HUES64 (cell line): Measurements from ENCODE around the gene STAC2. TPM values are rescaled to one million over a fixed set of nuclear protein-coding genes. Genes with fewer than 3 reads are reported as not detected.
"Not testable (repeated sequence)": the region's sequence is repeated elsewhere in the genome, so short reads cannot be mapped to it uniquely, and the experiment has no call there.

Experiments used
- H3K27ac ChIP-seq: 2 replicates; pipeline ENCODE4 v1.7.0; 2013; ENCODE audit warnings: low read depth, low read length, inconsistent platforms
- H3K27me3 ChIP-seq: 2 replicates; pipeline ENCODE4 v1.6.1; 2013; ENCODE audit warnings: mild to moderate bottlenecking, low read length; ENCODE audit not compliant: insufficient read depth
- H3K36me3 ChIP-seq: 2 replicates; pipeline ENCODE4 v1.6.1; 2013; ENCODE audit warnings: mild to moderate bottlenecking, low read length; ENCODE audit not compliant: insufficient read depth
- H3K4me1 ChIP-seq: 2 replicates; pipeline ENCODE4 v1.6.1; 2013; ENCODE audit warnings: mild to moderate bottlenecking, low read length, moderate library complexity; ENCODE audit not compliant: insufficient read depth
- H3K4me3 ChIP-seq: 2 replicates; pipeline ENCODE4 v1.5.1; 2013; ENCODE audit warnings: mild to moderate bottlenecking, low read length, moderate library complexity
- H3K9ac ChIP-seq: 2 replicates; pipeline ENCODE4 v1.6.1; 2013; ENCODE audit warnings: mild to moderate bottlenecking, low read depth, low read length
- H3K9me3 ChIP-seq: 2 replicates; pipeline ENCODE4 v1.6.1; 2013; ENCODE audit warnings: low read depth, low read length; ENCODE audit not compliant: insufficient read depth
- WGBS: fragments of 150-250, 120-280 bp; methylation state at CpG from one replicate; pipeline ENCODE4 v1.1.7; 2013; ENCODE audit warnings: missing lambda C conversion rate; 5-methylcytosine and 5-hydroxymethylcytosine counted together
- polyA plus RNA-seq, 2 experiments: library from polyadenylated mRNA; stranded (reverse); fragments of 50-300 nt; gene quantifications; one replicate each; pipeline ENCODE4 v1.2.3, GENCODE V29; 2013

Gene STAC2, protein sequence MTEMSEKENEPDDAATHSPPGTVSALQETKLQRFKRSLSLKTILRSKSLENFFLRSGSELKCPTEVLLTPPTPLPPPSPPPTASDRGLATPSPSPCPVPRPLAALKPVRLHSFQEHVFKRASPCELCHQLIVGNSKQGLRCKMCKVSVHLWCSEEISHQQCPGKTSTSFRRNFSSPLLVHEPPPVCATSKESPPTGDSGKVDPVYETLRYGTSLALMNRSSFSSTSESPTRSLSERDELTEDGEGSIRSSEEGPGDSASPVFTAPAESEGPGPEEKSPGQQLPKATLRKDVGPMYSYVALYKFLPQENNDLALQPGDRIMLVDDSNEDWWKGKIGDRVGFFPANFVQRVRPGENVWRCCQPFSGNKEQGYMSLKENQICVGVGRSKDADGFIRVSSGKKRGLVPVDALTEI
- polyA plus RNA-seq (2013, experiment 1 of 2), result 1.1 TPM
- 1.4 TPM for polyA plus RNA-seq (2013, experiment 2 of 2)

DNA sequence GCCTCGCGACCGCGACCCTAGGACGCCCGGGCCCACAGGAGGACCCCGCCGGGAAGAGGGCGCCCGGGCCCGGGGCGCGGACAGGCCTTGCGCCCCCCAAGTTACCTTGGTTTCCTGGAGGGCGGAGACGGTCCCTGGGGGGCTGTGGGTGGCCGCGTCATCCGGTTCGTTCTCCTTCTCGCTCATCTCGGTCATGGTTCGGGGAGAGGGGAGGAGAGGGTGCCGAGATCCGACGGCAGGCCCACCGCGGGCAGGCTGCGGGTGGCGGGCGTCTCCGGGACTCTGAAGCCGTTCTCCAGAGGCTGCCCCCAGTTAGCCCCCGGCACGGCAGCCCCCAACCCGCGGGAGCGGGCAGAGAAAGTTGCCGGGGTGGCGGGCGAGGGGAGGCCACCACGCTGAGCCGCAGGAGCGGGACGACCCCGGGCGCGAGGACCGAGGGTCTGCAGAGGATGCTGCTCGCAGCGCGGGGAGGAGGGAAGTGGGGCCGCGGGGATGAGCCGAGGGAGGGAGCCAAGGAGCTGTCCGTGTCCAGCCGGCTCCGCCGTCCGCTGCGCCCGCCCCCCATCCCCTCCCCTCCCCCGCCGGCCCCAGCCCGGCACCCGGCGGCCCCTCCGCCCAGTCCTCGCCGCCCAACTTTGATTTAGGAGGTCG, at the start of gene STAC2:
TSS of gene STAC2 (minus strand) at position 638 of the 651 bp plus-strand sequence. CDS start at position 195, 443 bp downstream.
- no peak within 1 kb of the TSS for H3K27ac ChIP-seq
- peaks cover 57% of the 10 kb centered on the region for H3K27me3 ChIP-seq
- WGBS, result 1% methylated on average over 62 of the region's 71 CpGs

GRCh38 chr17:39271546-39271945, 45.8 kb upstream of the STAC2 start:
- Histone ChIP-seq H3K4me3 (no peak overlapping the region), H3K27ac (no peak overlapping the region), H3K4me1 (no peaks in the 10 kb centered on the region), H3K9me3 (no peaks in the 10 kb centered on the region), H3K27me3 (no peaks in the 10 kb centered on the region), H3K36me3 (peaks cover 15% of the 10 kb centered on the region), H3K9ac (no peak overlapping the region)
- 90% methylated on average over 2 of the region's 3 CpGs for WGBS

More for the DNA sequence above, at the start of gene STAC2:
- no peaks in the 10 kb centered on the region for H3K9me3 ChIP-seq
- H3K4me1 ChIP-seq, result peaks cover 6% of the 10 kb centered on the region
- peak within 1 kb of the TSS; percentile 47 for H3K4me3 ChIP-seq
- no peaks in the 10 kb centered on the region for H3K36me3 ChIP-seq
- H3K9ac ChIP-seq, result no peak within 1 kb of the TSS

DNA sequence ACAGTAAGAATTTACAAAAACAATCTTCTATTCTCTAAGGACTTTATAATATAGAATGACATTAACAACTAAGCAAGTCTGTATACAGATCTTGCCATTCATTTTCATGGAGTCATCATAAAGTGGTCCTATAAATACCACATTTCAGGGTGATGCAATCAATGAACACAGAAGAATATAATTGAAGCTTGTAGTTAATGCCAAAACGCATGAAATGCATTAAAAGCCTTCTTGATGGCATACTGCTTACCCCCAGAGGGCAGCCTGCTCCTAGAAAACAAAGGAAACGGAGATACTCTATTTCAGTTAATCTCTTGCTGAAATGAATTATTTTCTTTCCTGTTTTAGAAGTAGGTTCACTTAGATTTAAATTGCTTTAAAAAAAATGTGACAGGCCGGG, 45.2 kb upstream of the STAC2 start:
- Histone ChIP-seq H3K9me3 (no peaks in the 10 kb centered on the region), H3K9ac (no peak overlapping the region), H3K36me3 (peaks cover 15% of the 10 kb centered on the region), H3K4me1 (no peaks in the 10 kb centered on the region), H3K4me3 (no peak overlapping the region), H3K27ac (no peak overlapping the region), H3K27me3 (no peaks in the 10 kb centered on the region)
- 58% methylated on average over 3 of the region's 3 CpGs for WGBS

- no peak overlapping the region for H3K27ac ChIP-seq
- H3K9me3 ChIP-seq, result no peaks in the 10 kb centered on the region
- no peak overlapping the region for H3K9ac ChIP-seq
- H3K4me1 ChIP-seq, result no peaks in the 10 kb centered on the region
- H3K27me3 ChIP-seq, result no peaks in the 10 kb centered on the region
- 94% methylated on average over 5 of the region's 5 CpGs for WGBS
- peaks cover 32% of the 10 kb centered on the region for H3K36me3 ChIP-seq
- no peak overlapping the region for H3K4me3 ChIP-seq
Measured at GRCh38 chr17:39264119-39264518, 38.4 kb upstream of the STAC2 start.

GRCh38 chr17:39261286-39261685, 35.5 kb upstream of the STAC2 start:
- Histone ChIP-seq H3K4me3 (no peak overlapping the region), H3K36me3 (peaks cover 32% of the 10 kb centered on the region), H3K9ac (0 out of 2 replicates have a peak overlapping the region, but pooled peaks have one; percentile 13), H3K9me3 (no peaks in the 10 kb centered on the region), H3K27me3 (no peaks in the 10 kb centered on the region), H3K4me1 (no peaks in the 10 kb centered on the region), H3K27ac (no peak overlapping the region)
- WGBS, result 84% methylated on average over 7 of the region's 7 CpGs

GRCh38 chr17:39252788-39253460, 27.2 kb upstream of the STAC2 start:
- WGBS, result 82% methylated on average over 6 of the region's 7 CpGs
- H3K36me3 ChIP-seq, result peaks cover 2% of the 10 kb centered on the region; the same call in 1 of the 2 replicates

DNA sequence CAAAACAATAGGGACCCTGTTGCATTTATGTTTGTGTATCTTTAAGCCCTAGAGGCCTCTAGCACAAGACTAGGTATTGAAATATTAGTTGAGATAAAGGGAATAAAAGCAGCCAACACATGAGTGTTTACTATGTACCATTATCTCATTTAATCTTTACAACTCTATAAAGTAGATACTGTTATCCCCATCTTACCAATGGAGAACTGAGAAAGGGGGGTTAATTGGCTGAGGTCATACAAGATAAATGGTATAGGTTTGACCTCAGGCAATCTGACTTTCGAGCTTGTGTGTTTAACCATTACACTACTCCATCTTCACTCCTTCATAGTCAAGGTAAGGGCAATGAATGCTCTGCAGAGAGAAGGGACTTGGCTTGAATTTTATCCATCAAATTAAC, 26.3 kb upstream of the STAC2 start:
- peaks cover 4% of the 10 kb centered on the region; the same call in 1 of the 2 replicates for H3K4me1 ChIP-seq
- no CpG with 5 or more reads among the region's 1 CpG for WGBS
- no peak overlapping the region for H3K27ac ChIP-seq
- no peaks in the 10 kb centered on the region for H3K36me3 ChIP-seq
- H3K27me3 ChIP-seq, result no peaks in the 10 kb centered on the region
- H3K9ac ChIP-seq, result no peak overlapping the region
- H3K4me3 ChIP-seq, result no peak overlapping the region
- no peaks in the 10 kb centered on the region for H3K9me3 ChIP-seq

More at GRCh38 chr17:39252788-39253460, 27.2 kb upstream of the STAC2 start:
- Histone ChIP-seq H3K4me1 (no peaks in the 10 kb centered on the region), H3K9ac (no peak overlapping the region), H3K4me3 (no peak overlapping the region), H3K27me3 (no peaks in the 10 kb centered on the region), H3K9me3 (no peaks in the 10 kb centered on the region), H3K27ac (no peak overlapping the region)

DNA sequence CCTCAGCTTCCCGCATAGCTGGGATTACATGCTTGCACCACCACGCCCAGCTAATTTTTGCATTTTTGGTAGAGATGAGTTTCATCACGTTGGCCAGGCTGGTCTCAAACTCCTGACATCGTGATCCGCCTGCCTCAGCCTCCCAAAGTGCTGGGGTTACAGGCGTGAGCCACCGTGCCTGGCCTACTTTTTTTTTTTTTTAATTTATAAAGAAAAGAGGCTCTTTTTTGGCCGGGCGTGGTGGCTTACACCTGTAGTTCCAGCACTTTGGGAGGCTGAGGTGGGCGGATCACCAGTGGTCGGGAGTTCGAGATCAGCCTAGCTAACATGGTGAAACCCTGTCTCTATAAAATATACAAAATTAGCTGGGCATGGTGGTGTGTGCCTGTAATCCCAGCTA, 24.3 kb upstream of the STAC2 start:
- 95% methylated on average over 12 of the region's 12 CpGs for WGBS
- not testable (repeated sequence) for H3K4me3 ChIP-seq, H3K27ac ChIP-seq, H3K9ac ChIP-seq, H3K4me1 ChIP-seq, H3K9me3 ChIP-seq, H3K27me3 ChIP-seq, H3K36me3 ChIP-seq

DNA sequence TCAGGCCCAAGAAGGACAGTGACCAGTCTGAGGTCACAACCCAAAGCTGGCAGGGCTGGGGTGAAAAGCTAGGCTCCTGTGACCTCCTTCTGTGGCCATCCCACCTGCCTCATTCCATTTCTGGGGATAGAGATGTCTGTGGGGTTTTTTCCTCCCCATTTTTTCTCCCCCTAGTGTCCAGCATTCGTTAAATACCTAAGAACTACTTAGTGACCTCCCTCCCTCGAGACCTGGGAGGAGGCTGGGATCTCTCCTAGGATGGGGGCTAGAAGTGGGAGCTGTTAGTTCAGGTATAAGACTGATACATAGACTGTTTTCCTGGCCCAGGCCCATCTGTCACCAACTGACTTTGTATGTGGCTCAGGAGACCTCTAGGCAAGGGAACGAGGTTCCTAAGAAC, 20.5 kb upstream of the STAC2 start:
- Histone ChIP-seq H3K9ac (no peak overlapping the region), H3K27ac (no peak overlapping the region)
- 87% methylated on average over 2 of the region's 3 CpGs for WGBS

GRCh38 chr17:39244600-39245570, 19.1 kb upstream of the STAC2 start:
- peaks cover 4% of the 10 kb centered on the region; the same call in 1 of the 2 replicates for H3K4me1 ChIP-seq
- H3K27ac ChIP-seq, result no peak overlapping the region
- WGBS, result 49% methylated on average over 6 of the region's 6 CpGs
- H3K9ac ChIP-seq, result no peak overlapping the region
- H3K9me3 ChIP-seq, result no peaks in the 10 kb centered on the region
- no peaks in the 10 kb centered on the region for H3K27me3 ChIP-seq
- no peak overlapping the region for H3K4me3 ChIP-seq
- no peaks in the 10 kb centered on the region for H3K36me3 ChIP-seq

More for the DNA sequence above, 20.5 kb upstream of the STAC2 start:
- no peak overlapping the region for H3K4me3 ChIP-seq
- no peaks in the 10 kb centered on the region for H3K36me3 ChIP-seq
- no peaks in the 10 kb centered on the region for H3K9me3 ChIP-seq
- peaks cover 4% of the 10 kb centered on the region; the same call in 1 of the 2 replicates for H3K4me1 ChIP-seq
- no peaks in the 10 kb centered on the region for H3K27me3 ChIP-seq
